Fibroblast of lung (primary cell): ENCODE measurements around the gene SUCLG1.
"Not testable (repeated sequence)": the region's sequence is repeated elsewhere in the genome, so short reads cannot be mapped to it uniquely, and the experiment has no call there.

Experiments
- EZH2 ChIP-seq: IDR thresholded peaks from 2 replicates; pipeline ENCODE4 v1.5.1; 2012; ENCODE audit warnings: low read length, control low read depth, mild to moderate bottlenecking; ENCODE audit errors: missing control alignments
- TF ChIP-seq, protein P1 (sequence below), 2 donors: IDR thresholded peaks in 1 of 2; conservative IDR thresholded peaks in 1 of 2; 1 replicate in 1 of 2; 2 replicates in 1 of 2; pipeline ENCODE4 v1.5.1; 2011 to 2012; ENCODE audit warnings: low read length in 2 of 2, control low read depth in 1 of 2, inconsistent platforms in 1 of 2, low read depth in 1 of 2, mild to moderate bottlenecking in 1 of 2

DNA sequence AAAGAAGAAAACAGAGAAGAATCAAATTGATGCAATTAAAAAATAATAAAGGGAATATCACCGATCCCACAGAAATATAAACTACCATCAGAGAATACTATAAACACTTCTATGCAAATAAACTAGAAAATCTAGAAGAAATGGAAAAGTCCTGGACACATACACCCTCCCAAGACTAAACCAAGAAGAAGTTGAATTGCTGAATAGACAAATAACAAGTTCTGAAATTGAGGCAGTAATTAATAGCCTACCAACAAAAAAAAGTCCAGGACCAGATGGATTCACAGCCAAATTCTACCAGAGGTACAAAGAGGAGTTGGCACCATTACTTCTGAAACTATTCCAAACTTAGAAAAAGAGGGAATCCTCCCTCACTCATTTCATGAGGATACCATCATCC, 59.2 kb downstream of the SUCLG1 start:
- TF ChIP-seq, protein P1, sequence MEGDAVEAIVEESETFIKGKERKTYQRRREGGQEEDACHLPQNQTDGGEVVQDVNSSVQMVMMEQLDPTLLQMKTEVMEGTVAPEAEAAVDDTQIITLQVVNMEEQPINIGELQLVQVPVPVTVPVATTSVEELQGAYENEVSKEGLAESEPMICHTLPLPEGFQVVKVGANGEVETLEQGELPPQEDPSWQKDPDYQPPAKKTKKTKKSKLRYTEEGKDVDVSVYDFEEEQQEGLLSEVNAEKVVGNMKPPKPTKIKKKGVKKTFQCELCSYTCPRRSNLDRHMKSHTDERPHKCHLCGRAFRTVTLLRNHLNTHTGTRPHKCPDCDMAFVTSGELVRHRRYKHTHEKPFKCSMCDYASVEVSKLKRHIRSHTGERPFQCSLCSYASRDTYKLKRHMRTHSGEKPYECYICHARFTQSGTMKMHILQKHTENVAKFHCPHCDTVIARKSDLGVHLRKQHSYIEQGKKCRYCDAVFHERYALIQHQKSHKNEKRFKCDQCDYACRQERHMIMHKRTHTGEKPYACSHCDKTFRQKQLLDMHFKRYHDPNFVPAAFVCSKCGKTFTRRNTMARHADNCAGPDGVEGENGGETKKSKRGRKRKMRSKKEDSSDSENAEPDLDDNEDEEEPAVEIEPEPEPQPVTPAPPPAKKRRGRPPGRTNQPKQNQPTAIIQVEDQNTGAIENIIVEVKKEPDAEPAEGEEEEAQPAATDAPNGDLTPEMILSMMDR (conservative IDR thresholded peaks at IDR 0.05 in 1 of 2, IDR thresholded peaks at IDR 0.05 in 1 of 2; ENCODE audit: low read depth in 1 of 2, low read length in 2 of 2), result not testable (repeated sequence)
- not testable (repeated sequence) for TF ChIP-seq EZH2
